Stimulated activated CD8-positive, alpha-beta memory T cell treated with anti-CD3 and anti-CD28 coated beads, Interleukin-15, amount 100 ng/mL, for 48 hours (primary cell): ENCODE measurements around the gene ARF1.

Source experiments
- DNase-seq, 2 donors: peaks; one replicate each; pipeline ENCODE4 v3.0.0-alpha.2; 2020; ENCODE audit warnings: low read depth in 2 of 2

The ARF1 gene

GRCh38 chr1:228050571-228051231 is 31.8 kb upstream of the ARF1 start:
- DNase-seq: no peak

DNA sequence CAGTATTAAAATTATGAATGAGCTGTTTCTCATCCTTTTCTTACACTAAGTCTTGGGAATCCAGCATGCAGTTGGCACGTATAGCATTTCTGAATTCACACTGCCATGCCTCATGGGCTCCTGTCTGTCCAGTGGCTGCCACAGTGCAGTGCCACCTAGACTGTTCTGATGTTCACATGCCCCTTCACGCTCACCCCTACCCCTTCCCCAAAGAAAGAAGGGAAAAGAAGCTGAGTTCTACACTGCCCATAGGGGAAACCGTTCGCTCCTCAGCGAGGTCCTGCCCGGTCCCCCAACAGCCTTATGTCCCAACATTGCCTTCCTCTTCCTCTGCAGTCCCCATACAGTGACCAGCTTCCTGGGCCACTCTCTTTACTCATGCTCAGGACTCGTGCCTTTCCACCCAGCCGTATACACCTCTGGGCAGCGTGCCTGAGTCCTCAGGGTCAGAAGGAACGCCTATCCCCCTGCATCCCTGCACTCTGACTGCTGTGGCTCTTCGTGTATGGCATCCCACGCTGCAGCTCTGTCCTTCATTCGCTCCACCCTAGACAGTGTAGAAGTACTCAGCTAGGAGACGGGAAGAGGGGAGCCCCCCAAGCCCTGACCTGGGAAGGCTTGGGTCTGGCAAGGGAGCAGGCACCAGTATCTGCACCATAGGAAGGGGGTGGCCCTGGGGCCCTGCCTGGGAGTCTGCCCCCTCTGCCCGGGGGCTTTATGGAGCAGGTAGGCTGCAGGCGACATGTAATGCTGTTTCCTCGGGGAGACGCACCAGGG is 24.1 kb upstream of the ARF1 start:
- DNase-seq: no peak

- DNase-seq: no peak
Measured at GRCh38 chr1:228058949-228059633, 23.4 kb upstream of the ARF1 start.

- DNase-seq: peak; percentile 48 to 75
Measured at GRCh38 chr1:228059634-228060457, 22.7 kb upstream of the ARF1 start.

DNA sequence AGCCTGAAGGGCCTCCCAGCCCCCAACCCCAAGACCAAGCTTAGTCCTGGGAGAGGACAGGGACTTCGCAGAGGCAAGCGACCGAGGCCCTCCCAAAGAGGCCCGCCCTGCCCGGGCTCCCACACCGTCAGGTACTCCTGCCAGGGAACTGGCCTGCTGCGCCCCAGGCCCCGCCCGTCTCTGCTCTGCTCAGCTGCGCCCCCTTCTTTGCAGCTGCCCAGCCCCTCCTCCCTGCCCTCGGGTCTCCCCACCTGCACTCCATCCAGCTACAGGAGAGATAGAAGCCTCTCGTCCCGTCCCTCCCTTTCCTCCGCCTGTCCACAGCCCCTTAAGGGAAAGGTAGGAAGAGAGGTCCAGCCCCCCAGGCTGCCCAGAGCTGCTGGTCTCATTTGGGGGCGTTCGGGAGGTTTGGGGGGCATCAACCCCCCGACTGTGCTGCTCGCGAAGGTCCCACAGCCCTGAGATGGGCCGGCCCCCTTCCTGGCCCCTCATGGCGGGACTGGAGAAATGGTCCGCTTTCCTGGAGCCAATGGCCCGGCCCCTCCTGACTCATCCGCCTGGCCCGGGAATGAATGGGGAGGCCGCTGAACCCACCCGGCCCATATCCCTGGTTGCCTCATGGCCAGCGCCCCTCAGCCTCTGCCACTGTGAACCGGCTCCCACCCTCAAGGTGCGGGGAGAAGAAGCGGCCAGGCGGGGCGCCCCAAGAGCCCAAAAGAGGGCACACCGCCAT is 21.9 kb upstream of the ARF1 start:
- DNase-seq: no peak

- no peak for DNase-seq
Measured at GRCh38 chr1:228061411-228062084, 21.0 kb upstream of the ARF1 start.

- no peak for DNase-seq
Measured at GRCh38 chr1:228062085-228062791, 20.3 kb upstream of the ARF1 start.

GRCh38 chr1:228062812-228063211 is 19.7 kb upstream of the ARF1 start:
- no peak for DNase-seq

- DNase-seq: no peak
Measured at GRCh38 chr1:228063251-228064191, 19.0 kb upstream of the ARF1 start.

GRCh38 chr1:228064296-228064695 is 18.2 kb upstream of the ARF1 start:
- DNase-seq: no peak

DNA sequence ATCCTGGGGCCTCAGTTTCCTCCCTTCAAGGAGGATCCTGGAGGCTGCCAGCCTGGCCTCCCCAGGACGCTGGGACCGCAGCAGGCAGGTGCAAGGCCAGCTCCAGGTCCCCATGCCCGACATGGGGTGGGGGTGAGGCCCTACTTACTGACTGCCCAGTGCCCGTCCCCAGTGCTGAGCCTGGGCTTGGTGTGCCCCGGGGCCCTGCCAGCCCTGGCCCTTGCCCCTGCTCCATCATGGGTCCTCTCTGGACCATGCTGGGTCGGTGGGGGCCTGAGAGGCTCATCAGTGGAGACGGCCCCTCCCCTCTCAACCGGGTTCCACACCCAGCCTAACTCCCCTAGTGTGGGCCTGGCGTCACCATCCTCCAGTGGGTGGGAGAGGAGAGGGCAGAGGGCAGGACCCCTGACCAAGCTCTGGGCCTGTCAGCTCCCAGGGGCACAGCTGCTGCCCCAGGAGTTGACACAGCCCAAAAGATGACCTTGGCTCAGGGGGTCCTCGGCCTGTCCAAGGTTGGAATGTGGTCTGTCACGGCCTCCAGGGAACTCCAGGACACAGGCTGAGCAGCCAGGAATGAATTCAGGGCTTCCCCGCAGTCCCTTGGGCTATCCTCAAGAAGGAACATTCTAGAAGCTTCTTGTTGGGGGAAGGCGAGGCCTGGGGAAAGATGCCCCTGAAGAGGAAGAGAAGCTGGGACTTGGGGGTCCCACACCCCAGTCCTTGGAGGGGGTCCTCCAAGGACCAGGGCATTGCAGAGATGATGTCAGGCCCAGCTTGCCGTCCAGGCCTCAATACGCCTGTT is 17.6 kb upstream of the ARF1 start:
- DNase-seq: no peak

GRCh38 chr1:228065543-228066347 is 16.8 kb upstream of the ARF1 start:
- no peak for DNase-seq

GRCh38 chr1:228066416-228066815 is 16.1 kb upstream of the ARF1 start:
- no peak for DNase-seq

DNA sequence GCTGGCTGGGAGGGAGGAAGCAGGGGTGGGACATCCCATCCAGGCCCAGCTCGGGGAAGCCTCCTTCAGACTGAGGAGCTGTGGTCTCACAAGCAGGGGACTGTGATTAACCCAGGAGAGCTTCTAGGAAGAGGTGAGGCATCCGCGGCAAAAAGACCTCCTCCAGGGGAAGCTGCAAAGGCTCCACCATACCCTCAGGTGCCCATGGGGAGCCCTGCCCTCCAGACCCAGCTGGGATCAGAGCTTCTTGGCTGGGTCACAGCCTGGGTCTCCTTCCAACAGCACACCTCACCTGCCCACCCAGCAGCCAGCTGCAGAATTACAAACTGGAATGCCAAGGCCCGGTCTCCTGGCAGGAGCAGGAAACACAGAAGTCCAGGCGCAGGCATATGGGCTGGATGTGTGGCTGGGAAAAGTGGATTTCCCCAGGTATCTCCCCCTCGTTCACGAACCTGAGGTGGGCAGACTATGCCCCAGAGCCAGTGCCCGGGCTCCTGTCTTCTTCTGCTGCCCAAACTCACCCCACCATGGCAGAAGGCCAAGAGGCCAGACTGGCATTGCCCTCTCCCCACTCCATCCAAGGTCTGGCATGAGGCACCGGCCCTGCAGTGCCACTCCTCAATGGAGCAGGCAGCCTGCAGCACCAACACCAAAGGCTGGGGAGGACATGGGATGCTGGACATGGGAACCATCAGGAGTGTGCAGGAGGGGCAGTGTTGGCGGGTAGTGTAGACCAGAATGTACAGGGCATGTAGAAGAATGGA is 15.4 kb upstream of the ARF1 start:
- DNase-seq: no peak

- DNase-seq: no peak
Measured at GRCh38 chr1:228068359-228068758, 14.1 kb upstream of the ARF1 start.

GRCh38 chr1:228070173-228070572 is 12.3 kb upstream of the ARF1 start:
- DNase-seq: no peak
